ENCODE results near the gene ACBD6.

GRCh38 chr1:180433873-180434272, 68.5 kb downstream of the ACBD6 start:
- no peak for TF ChIP-seq CTCF (conservative IDR thresholded peaks at IDR 0.05; ENCODE audit: low read depth, low read length)
- TF ChIP-seq MXI1 (IDR thresholded peaks at IDR 0.05; ENCODE audit: borderline replicate concordance, low read depth, low read length) = no peak
- TF ChIP-seq MAZ (IDR thresholded peaks at IDR 0.05; ENCODE audit: borderline replicate concordance, low read depth, low read length) = no peak
- TF ChIP-seq, protein P1, sequence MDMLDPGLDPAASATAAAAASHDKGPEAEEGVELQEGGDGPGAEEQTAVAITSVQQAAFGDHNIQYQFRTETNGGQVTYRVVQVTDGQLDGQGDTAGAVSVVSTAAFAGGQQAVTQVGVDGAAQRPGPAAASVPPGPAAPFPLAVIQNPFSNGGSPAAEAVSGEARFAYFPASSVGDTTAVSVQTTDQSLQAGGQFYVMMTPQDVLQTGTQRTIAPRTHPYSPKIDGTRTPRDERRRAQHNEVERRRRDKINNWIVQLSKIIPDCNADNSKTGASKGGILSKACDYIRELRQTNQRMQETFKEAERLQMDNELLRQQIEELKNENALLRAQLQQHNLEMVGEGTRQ (IDR thresholded peaks at IDR 0.05; ENCODE audit: low read depth, low read length) = no peak
- no peak for TF ChIP-seq BHLHE40 (IDR thresholded peaks at IDR 0.05; ENCODE audit: low read depth, low read length)
- TF ChIP-seq NFE2L2 (IDR thresholded peaks at IDR 0.05; ENCODE audit: low read depth, low read length) = no peak
- no peak for TF ChIP-seq POLR2A (IDR thresholded peaks at IDR 0.05; ENCODE audit: low read depth, low read length)
- TF ChIP-seq RFX5 (IDR thresholded peaks at IDR 0.05; ENCODE audit: low read depth, low read length) = no peak
- no peak for TF ChIP-seq FOS (IDR thresholded peaks at IDR 0.05; ENCODE audit: low read depth, low read length)
- no peak for TF ChIP-seq SMC3 (IDR thresholded peaks at IDR 0.05; ENCODE audit: low read depth, low read length)
